Tibial artery (tissue), 4 donors: ENCODE results near the gene BCKDHA.

ENCODE experiments used
- DNase-seq, 2 donors: peaks; one replicate each; pipeline ENCODE4 v3.0.0-alpha.2; 2019
- H3K27ac ChIP-seq, 2 donors: fragments of 200-600 bp; sonication (generic) in 1 of 2; 1 replicate in 1 of 2; 2 replicates in 1 of 2; pipeline ENCODE4 v1.5.1; 2018 to 2019; ENCODE audit warnings: mild to moderate bottlenecking in 1 of 2
- H3K27me3 ChIP-seq, 2 donors: fragments of 200-600 bp; sonication (generic) in 1 of 2; one replicate each; pipeline versions ENCODE4 v1.5.1 to v1.6.0; 2016 to 2019
- H3K36me3 ChIP-seq, 3 donors: fragments of 200-600 bp; sonication (generic) in 2 of 3; one replicate each; pipeline ENCODE4 v1.5.1; 2016 to 2019; ENCODE audit warnings: mild to moderate bottlenecking in 2 of 3
- H3K4me1 ChIP-seq, 4 donors: fragments of 200-600 bp; sonication (generic) in 2 of 4; 1 replicate in 3 of 4; 2 replicates in 1 of 4; pipeline ENCODE4 v1.5.1; 2016 to 2019
- H3K4me3 ChIP-seq, 2 donors: fragments of 200-600 bp; sonication (generic) in 1 of 2; 1 replicate in 1 of 2; 2 replicates in 1 of 2; pipeline ENCODE4 v1.5.1; 2018 to 2019; ENCODE audit warnings: mild to moderate bottlenecking in 2 of 2
- H3K9me3 ChIP-seq, 3 donors: fragments of 200-600 bp; sonication (generic) in 1 of 3; one replicate each; pipeline ENCODE4 v1.5.1; 2016 to 2019
- intact Hi-C: fragments of 100-400 bp; cut with DNase I; formaldehyde crosslinking; loops from one replicate; pipeline ENCODE4 v1.15.0; 2023; ENCODE audit warnings: low total_unique reads
- TF ChIP-seq, protein P1 (sequence below), 2 experiments: fragments of 200-600 bp in 1 of 2; fragments of 450-650 bp in 1 of 2; IDR thresholded peaks; one replicate each; pipeline ENCODE4 v1.5.1; 2017 to 2019; ENCODE audit warnings: antibody characterized with exemption in 2 of 2, mild to moderate bottlenecking in 1 of 2, moderate library complexity in 1 of 2

The BCKDHA gene

DNA sequence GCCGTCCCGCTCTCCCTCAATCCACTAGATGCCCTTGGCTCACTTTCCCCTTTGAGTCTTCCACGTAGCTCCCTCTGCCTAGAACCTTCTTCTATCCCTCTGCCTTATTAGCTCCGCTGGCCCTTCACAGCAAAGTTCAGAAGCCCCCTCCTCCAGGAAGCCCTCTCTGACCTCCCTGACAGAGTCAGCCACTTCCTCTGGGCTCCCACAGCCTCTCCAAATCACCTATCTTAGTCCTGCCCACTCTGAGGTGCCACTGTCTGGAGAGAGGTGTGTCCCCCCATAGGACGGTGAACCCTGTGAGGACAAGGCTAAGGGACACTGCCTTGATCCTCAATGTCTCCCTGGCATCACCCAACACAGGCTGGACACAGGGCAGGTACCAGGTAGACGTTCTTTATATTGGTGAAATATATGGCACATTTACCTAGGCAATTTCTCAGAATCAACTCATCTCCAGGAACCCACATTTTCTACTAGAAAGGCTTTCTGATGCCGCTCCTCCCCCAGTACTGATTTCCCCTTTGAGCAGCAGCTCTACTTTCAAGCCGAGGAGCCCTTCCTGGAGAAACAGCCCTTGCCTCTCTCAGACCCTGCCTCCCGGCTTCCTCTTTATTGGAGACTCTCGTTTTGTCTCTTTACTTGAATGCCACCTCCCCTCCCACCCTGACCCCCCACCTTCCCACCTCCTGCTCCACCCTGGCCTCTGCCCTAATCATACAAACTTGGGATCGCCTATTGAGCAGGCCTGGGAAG is 40.5 kb upstream of the BCKDHA start:
- TF ChIP-seq, protein P1, sequence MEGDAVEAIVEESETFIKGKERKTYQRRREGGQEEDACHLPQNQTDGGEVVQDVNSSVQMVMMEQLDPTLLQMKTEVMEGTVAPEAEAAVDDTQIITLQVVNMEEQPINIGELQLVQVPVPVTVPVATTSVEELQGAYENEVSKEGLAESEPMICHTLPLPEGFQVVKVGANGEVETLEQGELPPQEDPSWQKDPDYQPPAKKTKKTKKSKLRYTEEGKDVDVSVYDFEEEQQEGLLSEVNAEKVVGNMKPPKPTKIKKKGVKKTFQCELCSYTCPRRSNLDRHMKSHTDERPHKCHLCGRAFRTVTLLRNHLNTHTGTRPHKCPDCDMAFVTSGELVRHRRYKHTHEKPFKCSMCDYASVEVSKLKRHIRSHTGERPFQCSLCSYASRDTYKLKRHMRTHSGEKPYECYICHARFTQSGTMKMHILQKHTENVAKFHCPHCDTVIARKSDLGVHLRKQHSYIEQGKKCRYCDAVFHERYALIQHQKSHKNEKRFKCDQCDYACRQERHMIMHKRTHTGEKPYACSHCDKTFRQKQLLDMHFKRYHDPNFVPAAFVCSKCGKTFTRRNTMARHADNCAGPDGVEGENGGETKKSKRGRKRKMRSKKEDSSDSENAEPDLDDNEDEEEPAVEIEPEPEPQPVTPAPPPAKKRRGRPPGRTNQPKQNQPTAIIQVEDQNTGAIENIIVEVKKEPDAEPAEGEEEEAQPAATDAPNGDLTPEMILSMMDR (IDR thresholded peaks at IDR 0.05): no peak
- Histone ChIP-seq H3K36me3 (no peaks in the 10 kb centered on the region), H3K4me3 (no peak overlapping the region), H3K27ac (no peak overlapping the region), H3K9me3 (no peaks in the 10 kb centered on the region), H3K27me3 (no peaks in the 10 kb centered on the region), H3K4me1 (peaks cover 0 to 18% (median 4%) of the 10 kb centered on the region in 4 donors)
- intact Hi-C loops: loop anchor here (5.0 kb wide), 1 partner anchor 150 kb away; no protein-coding TSS in a partner anchor
- no peak for DNase-seq

DNA sequence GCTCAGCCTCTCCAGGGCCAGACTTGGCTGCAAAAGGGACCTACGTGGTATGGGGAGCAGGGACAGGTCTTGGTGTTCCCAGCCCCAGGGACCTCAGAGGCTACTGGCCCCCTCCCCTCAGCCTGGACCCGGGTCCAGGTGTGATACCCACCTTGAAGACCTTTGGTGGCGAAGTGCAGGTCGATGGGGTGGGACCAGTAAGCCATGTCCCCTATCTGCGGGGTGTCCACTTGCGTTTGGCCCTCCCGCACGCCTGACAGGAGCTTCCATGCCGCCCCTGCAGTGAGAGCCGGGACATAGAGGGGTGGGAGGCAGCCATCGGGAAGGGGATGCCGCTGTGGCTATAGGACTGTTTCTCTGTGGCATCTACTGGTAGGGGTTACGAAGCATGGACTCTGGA is 39.9 kb upstream of the BCKDHA start:
- no peak overlapping the region for H3K4me3 ChIP-seq
- no peaks in the 10 kb centered on the region for H3K9me3 ChIP-seq
- intact Hi-C loops: loop anchor here (5.0 kb wide), 1 partner anchor 150 kb away; no protein-coding TSS in a partner anchor
- H3K27me3 ChIP-seq: no peaks in the 10 kb centered on the region
- no peak for DNase-seq
- peaks cover 0 to 12% (median 2%) of the 10 kb centered on the region in 4 donors for H3K4me1 ChIP-seq
- TF ChIP-seq, protein P1 (IDR thresholded peaks at IDR 0.05): no peak
- no peak overlapping the region for H3K27ac ChIP-seq
- H3K36me3 ChIP-seq: no peaks in the 10 kb centered on the region

DNA sequence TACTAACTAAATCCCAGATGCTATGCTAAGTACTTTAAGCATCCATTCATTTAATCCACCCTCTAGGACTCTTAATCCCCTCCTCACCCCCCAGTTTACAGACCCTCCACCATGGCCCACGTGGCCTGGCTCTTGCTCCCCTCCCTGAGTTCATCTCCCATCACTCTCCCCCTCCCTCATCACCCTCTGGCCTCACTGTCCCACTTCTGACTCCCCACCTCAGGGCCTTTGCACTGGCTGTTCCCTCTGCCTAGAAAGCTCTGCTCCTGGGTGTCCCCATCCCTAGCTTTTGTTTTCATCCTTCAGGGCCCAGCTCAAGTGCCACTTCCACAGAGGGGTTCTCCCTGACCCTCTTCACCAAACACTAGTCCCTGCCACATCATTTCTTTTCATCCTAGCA is 37.9 kb upstream of the BCKDHA start:
- no peaks in the 10 kb centered on the region for H3K36me3 ChIP-seq
- H3K4me1 ChIP-seq: peaks cover 0 to 11% (median 9%) of the 10 kb centered on the region in 4 donors
- intact Hi-C loops: loop anchor here (5.0 to 10.0 kb wide), 2 partner anchors 65 to 152 kb away; partner anchors contain the start of gene B3GNT8
- H3K27me3 ChIP-seq: no peaks in the 10 kb centered on the region
- no peaks in the 10 kb centered on the region for H3K9me3 ChIP-seq
- no peak overlapping the region for H3K4me3 ChIP-seq
- no peak overlapping the region for H3K27ac ChIP-seq
- no peak for DNase-seq
- TF ChIP-seq, protein P1 (IDR thresholded peaks at IDR 0.05): no peak

DNA sequence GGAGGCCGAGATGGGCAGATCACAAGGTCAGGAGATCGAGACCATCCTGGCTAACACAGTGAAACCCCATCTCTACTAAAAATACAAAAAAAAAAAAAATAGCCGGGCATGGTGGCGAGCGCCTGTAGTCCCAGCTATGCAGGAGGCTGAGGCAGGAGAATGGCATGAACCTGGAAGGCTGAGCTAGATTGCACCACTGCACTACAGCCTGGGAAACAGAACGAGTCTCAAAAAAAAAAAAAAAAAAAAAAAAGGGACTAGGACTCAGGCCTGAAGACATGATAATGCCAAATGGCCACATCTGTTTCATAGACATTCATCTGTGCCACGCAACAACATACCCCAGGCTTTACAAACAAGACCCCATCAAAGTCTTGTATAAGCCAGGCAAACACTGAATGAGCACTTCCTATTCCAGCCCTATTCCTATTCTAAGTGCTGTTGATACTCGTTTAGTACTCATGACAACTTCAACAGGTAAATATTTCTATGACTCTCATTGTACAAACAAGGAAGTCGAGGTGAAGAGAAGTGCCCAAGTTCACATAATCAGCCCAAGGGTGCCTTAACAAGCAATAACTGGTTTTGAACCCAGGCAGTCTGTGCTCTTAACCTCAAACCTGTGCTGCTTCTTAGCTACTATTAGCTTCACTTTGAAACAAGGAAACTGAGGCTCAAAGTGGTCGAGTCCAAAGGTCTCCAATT is 35.3 kb upstream of the BCKDHA start:
- Histone ChIP-seq H3K36me3 (no peaks in the 10 kb centered on the region), H3K27me3 (no peaks in the 10 kb centered on the region), H3K9me3 (no peaks in the 10 kb centered on the region), H3K4me3 (no peak overlapping the region), H3K27ac (no peak overlapping the region), H3K4me1 (peaks cover 0 to 17% (median 13%) of the 10 kb centered on the region in 4 donors)
- no peak for DNase-seq
- intact Hi-C loops: loop anchor here (10.0 kb wide), 1 partner anchor 63 kb away; the partner anchor contains the start of gene B3GNT8
- TF ChIP-seq, protein P1 (IDR thresholded peaks at IDR 0.05): no peak

DNA sequence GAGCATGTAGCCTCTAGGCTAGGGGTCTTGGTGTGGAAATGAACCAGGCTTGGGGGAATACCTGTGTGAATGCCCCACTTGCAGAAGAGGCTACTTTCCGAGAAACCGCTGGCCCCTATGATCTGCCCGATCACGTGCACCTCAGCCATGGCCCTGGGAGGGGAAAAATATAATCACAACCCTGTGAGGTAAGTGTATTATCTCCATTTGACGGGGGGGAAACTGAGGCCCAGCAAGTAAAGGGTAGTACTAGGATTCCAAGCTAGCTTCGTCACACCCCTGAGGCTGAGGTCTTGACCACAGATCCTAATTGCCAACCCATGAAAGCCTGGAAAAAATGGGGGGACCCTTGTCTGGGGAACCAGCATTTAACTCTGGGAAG is 34.3 kb upstream of the BCKDHA start:
- TF ChIP-seq, protein P1 (IDR thresholded peaks at IDR 0.05): no peak
- Histone ChIP-seq H3K4me1 (peaks cover 0 to 26% (median 13%) of the 10 kb centered on the region in 4 donors), H3K36me3 (no peaks in the 10 kb centered on the region), H3K9me3 (no peaks in the 10 kb centered on the region), H3K4me3 (peak overlapping the region; percentile 65 to 66), H3K27ac (peak overlapping the region; percentile 90 to 95), H3K27me3 (no peaks in the 10 kb centered on the region)
- intact Hi-C loops: loop anchor here (10.0 kb wide), 1 partner anchor 61 kb away; the partner anchor contains the start of gene B3GNT8
- no peak for DNase-seq
